HPDE6-E6E7 (cell line): ENCODE measurements around the gene ANKRD33.
A peak's percentile ranks its signal among the peaks of the same experiment; 100 is the strongest.

Experiments used
- DNase-seq: peaks from one replicate; pipeline ENCODE4 v3.0.0; 2011; ENCODE audit warnings: missing footprints; ENCODE audit errors: extremely low spot score

The ANKRD33 gene

GRCh38 chr12:51917041-51917590 is 29.2 kb downstream of the ANKRD33 start:
- DNase-seq: no peak

- DNase-seq: no peak
Measured at GRCh38 chr12:51917746-51918453, 30.0 kb downstream of the ANKRD33 start.

- DNase-seq: no peak
Measured at GRCh38 chr12:51920046-51920445, 32.1 kb downstream of the ANKRD33 start.

- no peak for DNase-seq
Measured at GRCh38 chr12:51921017-51921725, 33.3 kb downstream of the ANKRD33 start.

- DNase-seq: no peak
Measured at GRCh38 chr12:51922146-51922545, 34.2 kb downstream of the ANKRD33 start.

- no peak for DNase-seq
Measured at GRCh38 chr12:51922762-51923505, 35.0 kb downstream of the ANKRD33 start.

GRCh38 chr12:51923506-51924365 is 35.8 kb downstream of the ANKRD33 start:
- peak; percentile 34 for DNase-seq

GRCh38 chr12:51924551-51925319 is 36.8 kb downstream of the ANKRD33 start:
- no peak for DNase-seq

GRCh38 chr12:51925346-51926063 is 37.6 kb downstream of the ANKRD33 start:
- DNase-seq: no peak

- DNase-seq: no peak
Measured at GRCh38 chr12:51926064-51926632, 38.2 kb downstream of the ANKRD33 start.

GRCh38 chr12:51926718-51927117 is 38.8 kb downstream of the ANKRD33 start:
- peak; percentile 49 for DNase-seq

GRCh38 chr12:51932218-51933076 is 44.5 kb downstream of the ANKRD33 start:
- DNase-seq: no peak

- DNase-seq: no peak
Measured at GRCh38 chr12:51934080-51934479, 46.2 kb downstream of the ANKRD33 start.

GRCh38 chr12:51937926-51938325 is 50.0 kb downstream of the ANKRD33 start:
- DNase-seq: no peak

- DNase-seq: no peak
Measured at GRCh38 chr12:51938726-51939125, 50.8 kb downstream of the ANKRD33 start.

GRCh38 chr12:51941011-51941581 is 53.2 kb downstream of the ANKRD33 start:
- DNase-seq: no peak
